Duodenal mucosa (tissue), 2 donors: ENCODE results near the gene NPY4R2.
"Not testable (repeated sequence)": the region's sequence is repeated elsewhere in the genome, so short reads cannot be mapped to it uniquely, and the experiment has no call there.

Experiments
- H3K27ac ChIP-seq: one replicate; pipeline ENCODE4 v1.7.0; 2013; ENCODE audit warnings: low read depth, low read length
- H3K27me3 ChIP-seq, 2 donors: one replicate each; pipeline ENCODE4 v1.7.0; 2013; ENCODE audit warnings: low read length in 2 of 2, control low read depth in 1 of 2; ENCODE audit not compliant: insufficient read depth in 2 of 2, control insufficient read depth in 1 of 2
- H3K36me3 ChIP-seq, 2 donors: one replicate each; pipeline ENCODE4 v1.7.0; 2013; ENCODE audit warnings: low read length in 2 of 2, control low read depth in 1 of 2; ENCODE audit not compliant: insufficient read depth in 2 of 2, control insufficient read depth in 1 of 2
- H3K4me1 ChIP-seq, 2 donors: one replicate each; pipeline ENCODE4 v1.7.0; 2013; ENCODE audit warnings: low read length in 2 of 2, control low read depth in 1 of 2; ENCODE audit not compliant: insufficient read depth in 2 of 2, control insufficient read depth in 1 of 2
- H3K4me3 ChIP-seq, 2 donors: one replicate each; pipeline ENCODE4 v1.7.0; 2013; ENCODE audit warnings: low read length in 2 of 2, low read depth in 1 of 2
- H3K9ac ChIP-seq, 2 donors: one replicate each; pipeline ENCODE4 v1.7.0; 2013; ENCODE audit warnings: low read length in 2 of 2, low read depth in 1 of 2
- H3K9me3 ChIP-seq, 2 donors: one replicate each; pipeline ENCODE4 v1.7.0; 2013; ENCODE audit warnings: low read length in 2 of 2, control low read depth in 1 of 2; ENCODE audit not compliant: control insufficient read depth in 1 of 2

The NPY4R2 gene

DNA sequence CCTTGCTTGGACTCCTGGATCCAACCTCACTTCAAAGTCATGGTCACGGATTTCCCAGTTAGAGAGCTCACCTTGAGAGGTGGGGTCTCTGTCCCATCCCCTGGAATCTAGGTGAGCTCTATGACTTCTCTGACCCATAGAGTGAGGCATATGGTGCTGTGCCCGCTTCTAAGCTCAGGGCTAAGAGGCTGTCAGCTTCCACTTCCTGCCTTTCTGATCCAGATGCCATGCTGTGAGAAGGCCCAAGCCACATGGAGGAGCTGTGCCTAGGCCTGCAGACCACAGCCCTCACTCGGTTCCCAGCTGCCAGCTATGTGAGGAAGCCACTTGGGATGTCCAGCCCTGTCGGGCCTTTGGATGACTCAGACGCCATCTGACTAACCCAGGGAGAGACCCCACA lies 41.2 kb downstream of the NPY4R2 start:
- H3K27ac ChIP-seq, H3K9ac ChIP-seq, H3K9me3 ChIP-seq, H3K4me1 ChIP-seq, H3K4me3 ChIP-seq, H3K27me3 ChIP-seq, H3K36me3 ChIP-seq: not testable (repeated sequence)

DNA sequence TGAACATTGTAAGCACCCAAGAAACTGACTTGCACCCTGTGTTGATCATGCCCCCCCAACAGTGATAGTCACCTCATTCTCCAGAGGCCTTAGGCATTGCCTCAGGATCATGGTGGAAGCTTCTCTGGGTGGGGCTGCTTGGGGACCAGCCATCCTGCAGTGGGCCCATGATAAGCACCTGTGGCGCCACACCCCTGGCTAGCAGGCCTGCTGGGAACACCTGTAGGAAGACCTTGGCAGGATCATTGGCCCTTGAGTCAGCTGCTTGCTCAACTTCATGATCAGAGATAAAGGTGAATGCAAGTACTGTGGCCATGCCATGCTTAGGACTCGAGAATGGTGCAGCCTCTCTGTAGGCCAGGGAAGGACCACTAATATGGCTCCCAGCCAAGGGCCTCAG lies 42.2 kb downstream of the NPY4R2 start:
- H3K36me3 ChIP-seq, H3K27ac ChIP-seq, H3K4me1 ChIP-seq, H3K9me3 ChIP-seq, H3K4me3 ChIP-seq, H3K27me3 ChIP-seq, H3K9ac ChIP-seq: not testable (repeated sequence)

- not testable (repeated sequence) for H3K27ac ChIP-seq, H3K36me3 ChIP-seq, H3K9ac ChIP-seq, H3K4me3 ChIP-seq, H3K9me3 ChIP-seq, H3K4me1 ChIP-seq, H3K27me3 ChIP-seq
Measured at GRCh38 chr10:47962785-47963184, 44.3 kb downstream of the NPY4R2 start.

DNA sequence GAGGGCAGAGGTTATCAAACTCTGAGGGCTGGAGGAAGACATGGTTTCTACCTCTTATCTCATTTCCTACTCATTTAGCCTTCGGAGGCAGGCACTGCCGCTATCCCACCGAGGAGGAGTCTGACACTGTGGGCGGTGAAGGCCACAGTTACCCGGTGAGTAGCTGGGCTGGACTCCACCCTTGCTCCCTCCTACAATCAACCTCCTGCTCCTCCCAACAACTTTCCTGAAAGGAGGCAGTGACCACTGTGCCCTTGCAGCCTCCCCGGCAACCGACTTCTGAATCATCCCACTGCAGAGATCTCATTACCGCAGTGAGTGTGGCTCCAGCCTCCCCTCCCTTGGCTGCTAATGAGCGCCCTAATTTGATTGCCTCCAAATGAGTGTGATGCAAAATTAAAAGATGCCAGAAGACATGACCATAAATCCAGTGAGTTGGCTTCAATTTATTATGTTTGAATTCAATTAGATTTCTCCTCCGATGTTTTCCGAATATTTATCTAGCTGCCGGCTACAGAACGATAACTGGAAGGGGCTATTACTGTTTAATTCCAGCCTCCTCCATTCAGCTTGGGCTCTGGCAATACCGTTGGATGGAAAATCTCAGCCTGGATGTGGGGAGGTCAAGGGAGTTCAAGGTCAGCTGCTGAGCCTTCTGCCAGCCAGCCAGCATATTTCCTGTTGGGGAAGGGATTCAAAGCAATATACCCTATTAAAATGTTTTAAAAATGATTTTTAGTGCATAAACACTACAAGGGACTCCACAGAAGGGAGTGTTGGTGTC lies 46.0 kb downstream of the NPY4R2 start:
- not testable (repeated sequence) for H3K27ac ChIP-seq, H3K4me1 ChIP-seq, H3K9me3 ChIP-seq, H3K4me3 ChIP-seq, H3K36me3 ChIP-seq, H3K27me3 ChIP-seq, H3K9ac ChIP-seq

DNA sequence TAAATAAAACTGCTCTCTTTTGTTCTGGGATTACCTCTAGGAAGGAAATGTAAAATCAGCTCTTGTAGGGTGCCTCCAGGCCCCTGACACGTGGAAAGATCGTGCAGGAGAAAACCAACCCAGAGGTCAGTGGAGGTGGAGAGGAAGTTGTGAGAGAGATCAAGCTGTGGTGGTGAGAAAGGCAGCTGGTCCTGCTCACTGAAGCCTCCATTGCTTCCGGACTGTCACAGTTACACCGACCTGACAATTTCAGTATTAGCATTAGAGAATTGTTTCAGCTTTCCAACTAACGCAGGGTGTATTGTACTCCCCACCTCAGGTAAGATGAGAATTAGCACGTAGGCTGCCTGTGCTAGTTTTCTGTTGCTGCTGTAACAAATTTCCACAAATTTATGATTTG lies 50.5 kb downstream of the NPY4R2 start:
- not testable (repeated sequence) for H3K9me3 ChIP-seq, H3K4me3 ChIP-seq, H3K27me3 ChIP-seq, H3K9ac ChIP-seq, H3K36me3 ChIP-seq, H3K27ac ChIP-seq, H3K4me1 ChIP-seq

- H3K27me3 ChIP-seq, H3K4me1 ChIP-seq, H3K36me3 ChIP-seq, H3K9me3 ChIP-seq, H3K27ac ChIP-seq, H3K9ac ChIP-seq, H3K4me3 ChIP-seq: not testable (repeated sequence)
Measured at GRCh38 chr10:47970047-47970446, 51.6 kb downstream of the NPY4R2 start.

DNA sequence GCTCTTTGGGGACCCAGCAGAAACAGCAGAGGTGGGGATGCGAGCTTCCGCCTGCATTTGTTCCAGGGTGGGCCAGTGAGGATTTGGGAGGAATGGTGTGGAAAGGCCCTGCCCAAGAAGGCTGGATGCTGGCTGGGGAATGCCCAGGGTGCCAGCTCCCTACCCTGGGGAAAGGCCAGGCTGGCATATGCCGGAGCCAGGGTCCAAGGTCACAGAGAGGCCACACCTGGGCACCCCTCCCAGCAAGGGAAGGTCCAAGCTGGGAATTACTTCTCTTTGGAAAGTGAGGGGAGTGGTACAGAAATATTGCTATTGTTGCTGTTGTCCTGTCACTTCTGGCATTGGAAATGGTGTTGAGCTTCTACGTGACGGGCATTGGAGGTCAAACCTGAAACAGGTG lies 53.1 kb downstream of the NPY4R2 start:
- H3K36me3 ChIP-seq, H3K27ac ChIP-seq, H3K4me1 ChIP-seq, H3K27me3 ChIP-seq, H3K4me3 ChIP-seq, H3K9me3 ChIP-seq, H3K9ac ChIP-seq: not testable (repeated sequence)

GRCh38 chr10:47972077-47972476 lies 53.6 kb downstream of the NPY4R2 start:
- not testable (repeated sequence) for H3K9me3 ChIP-seq, H3K27ac ChIP-seq, H3K27me3 ChIP-seq, H3K4me1 ChIP-seq, H3K9ac ChIP-seq, H3K36me3 ChIP-seq, H3K4me3 ChIP-seq
